HG03175 (cell line): ENCODE results near the gene DPM2.

Experiments
- ATAC-seq: cut with Tn5 transposase; IDR thresholded peaks from one replicate; pipeline ENCODE4 v1.9.1; 2021; ENCODE audit warnings: mild to moderate bottlenecking, moderate library complexity; ENCODE audit not compliant: unreplicated experiment

The DPM2 gene

GRCh38 chr9:127920794-127921193, 16.9 kb downstream of the DPM2 start:
- no peak for ATAC-seq

- ATAC-seq = no peak
These were observed 18.3 kb downstream of the DPM2 start for GRCh38 chr9:127919253-127919815.

- no peak for ATAC-seq
These were observed 19.2 kb downstream of the DPM2 start for GRCh38 chr9:127918183-127919107.

- peak; percentile 33 for ATAC-seq
These were observed 20.1 kb downstream of the DPM2 start for GRCh38 chr9:127917603-127918002.

- ATAC-seq = peak; percentile 73
These were observed 20.7 kb downstream of the DPM2 start, which contains the start of gene ST6GALNAC4 for GRCh38 chr9:127916720-127917581. Gene ST6GALNAC4 (minus strand): TSS chr9:127917041. CDS start chr9:127916419, 622 bp downstream.

GRCh38 chr9:127915801-127916719, 21.6 kb downstream of the DPM2 start:
- ATAC-seq = no peak

- no peak for ATAC-seq
These were observed 22.3 kb downstream of the DPM2 start for GRCh38 chr9:127915325-127915752.

- ATAC-seq = no peak
These were observed 24.0 kb downstream of the DPM2 start for GRCh38 chr9:127913682-127914081.

- no peak for ATAC-seq
These were observed 24.8 kb downstream of the DPM2 start for GRCh38 chr9:127912882-127913281.

GRCh38 chr9:127912296-127912695, 25.4 kb downstream of the DPM2 start:
- no peak for ATAC-seq

GRCh38 chr9:127910613-127911205, 26.9 kb downstream of the DPM2 start:
- no peak for ATAC-seq

- no peak for ATAC-seq
These were observed 27.8 kb downstream of the DPM2 start for GRCh38 chr9:127909839-127910273.

GRCh38 chr9:127908660-127908926, 29.1 kb downstream of the DPM2 start:
- ATAC-seq = no peak

- no peak for ATAC-seq
These were observed 29.6 kb downstream of the DPM2 start for GRCh38 chr9:127907867-127908659.

- peak; percentile 26 for ATAC-seq
These were observed 31.9 kb downstream of the DPM2 start for GRCh38 chr9:127905788-127906191.

- no peak for ATAC-seq
These were observed 32.5 kb downstream of the DPM2 start for GRCh38 chr9:127905004-127905728.

- no peak for ATAC-seq
These were observed 33.1 kb downstream of the DPM2 start for GRCh38 chr9:127904561-127905003.
